Tibial nerve (tissue), 4 donors: Measurements from ENCODE around the gene LSAMP. TPM values are rescaled to one million over a fixed set of nuclear protein-coding genes. Genes with fewer than 3 reads are reported as not detected.
"Not testable (repeated sequence)": the region's sequence is repeated elsewhere in the genome, so short reads cannot be mapped to it uniquely, and the experiment has no call there.

ENCODE experiments used
- DNase-seq, 2 donors: peaks; one replicate each; pipeline ENCODE4 v3.0.0-alpha.2; 2019; ENCODE audit warnings: low spot score in 2 of 2
- H3K27ac ChIP-seq, 4 donors: fragments of 200-600 bp; sonication (generic) in 3 of 4; one replicate each; pipeline ENCODE4 v1.5.1; 2017 to 2019; ENCODE audit warnings: mild to moderate bottlenecking in 1 of 4
- H3K27me3 ChIP-seq, 2 donors: fragments of 200-600 bp; sonication (generic) in 1 of 2; one replicate each; pipeline versions ENCODE4 v1.5.1 to v1.6.0; 2017 to 2019
- H3K36me3 ChIP-seq, 3 donors: fragments of 200-600 bp; sonication (generic); one replicate each; pipeline ENCODE4 v1.5.1; 2018 to 2019
- H3K4me1 ChIP-seq, 4 donors: fragments of 200-600 bp; sonication (generic) in 3 of 4; one replicate each; pipeline ENCODE4 v1.5.1; 2017 to 2019
- H3K4me3 ChIP-seq, 4 donors: fragments of 200-600 bp; sonication (generic) in 3 of 4; one replicate each; pipeline ENCODE4 v1.5.1; 2017 to 2019; ENCODE audit warnings: mild to moderate bottlenecking in 1 of 4, moderate library complexity in 1 of 4
- H3K9me3 ChIP-seq, 4 donors: fragments of 200-600 bp; sonication (generic) in 3 of 4; one replicate each; pipeline ENCODE4 v1.5.1; 2017 to 2019
- EP300 ChIP-seq, 2 donors: sonication (generic); formaldehyde crosslinking; IDR thresholded peaks; one replicate each; pipeline ENCODE4 v1.6.1; 2017; ENCODE audit warnings: antibody characterized with exemption in 2 of 2, mild to moderate bottlenecking in 1 of 2
- POLR2A ChIP-seq, 2 donors: fragments of 450-650 bp; IDR thresholded peaks; one replicate each; pipeline ENCODE4 v1.6.1; 2017; ENCODE audit warnings: antibody characterized with exemption in 2 of 2, mild to moderate bottlenecking in 2 of 2, moderate library complexity in 2 of 2
- WGBS, 2 donors: methylation state at CpG; one replicate each; pipeline ENCODE4 v1.1.5; 2018; 5-methylcytosine and 5-hydroxymethylcytosine counted together
- total RNA-seq, 4 donors: library from RNA; depleted of rRNA; stranded (reverse); fragments of >200 nt; gene quantifications; one replicate each; pipeline ENCODE4 v1.1.0, GENCODE V29; 2016
- TF ChIP-seq, protein P1 (sequence below), 5 experiments: fragments of 200-600 bp in 3 of 5; fragments of 450-650 bp in 2 of 5; sonication (generic) in 3 of 5; IDR thresholded peaks; one replicate each; pipeline ENCODE4 v1.5.1; 2016 to 2019; ENCODE audit warnings: antibody characterized with exemption in 5 of 5, mild to moderate bottlenecking in 3 of 5, moderate library complexity in 2 of 5

Gene LSAMP
- total RNA-seq, 4 donors from 2014 or later: 3.6 to 6.1 (median 4.2) TPM

GRCh38 chr3:115800489-115801075 is 644.7 kb downstream of the LSAMP start:
- Histone ChIP-seq H3K36me3 (no peaks in the 10 kb centered on the region), H3K27me3 (no peaks in the 10 kb centered on the region), H3K4me3 (no peak overlapping the region), H3K4me1 (peaks cover 0 to 11% (median 4%) of the 10 kb centered on the region in 4 donors), H3K27ac (no peak overlapping the region), H3K9me3 (no peaks in the 10 kb centered on the region)
- 50 to 55% methylated on average over 4 of the region's 4 CpGs for WGBS, 2 donors
- no peak for DNase-seq
- TF ChIP-seq, protein P1, sequence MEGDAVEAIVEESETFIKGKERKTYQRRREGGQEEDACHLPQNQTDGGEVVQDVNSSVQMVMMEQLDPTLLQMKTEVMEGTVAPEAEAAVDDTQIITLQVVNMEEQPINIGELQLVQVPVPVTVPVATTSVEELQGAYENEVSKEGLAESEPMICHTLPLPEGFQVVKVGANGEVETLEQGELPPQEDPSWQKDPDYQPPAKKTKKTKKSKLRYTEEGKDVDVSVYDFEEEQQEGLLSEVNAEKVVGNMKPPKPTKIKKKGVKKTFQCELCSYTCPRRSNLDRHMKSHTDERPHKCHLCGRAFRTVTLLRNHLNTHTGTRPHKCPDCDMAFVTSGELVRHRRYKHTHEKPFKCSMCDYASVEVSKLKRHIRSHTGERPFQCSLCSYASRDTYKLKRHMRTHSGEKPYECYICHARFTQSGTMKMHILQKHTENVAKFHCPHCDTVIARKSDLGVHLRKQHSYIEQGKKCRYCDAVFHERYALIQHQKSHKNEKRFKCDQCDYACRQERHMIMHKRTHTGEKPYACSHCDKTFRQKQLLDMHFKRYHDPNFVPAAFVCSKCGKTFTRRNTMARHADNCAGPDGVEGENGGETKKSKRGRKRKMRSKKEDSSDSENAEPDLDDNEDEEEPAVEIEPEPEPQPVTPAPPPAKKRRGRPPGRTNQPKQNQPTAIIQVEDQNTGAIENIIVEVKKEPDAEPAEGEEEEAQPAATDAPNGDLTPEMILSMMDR (IDR thresholded peaks at IDR 0.05): no peak
- TF ChIP-seq POLR2A (IDR thresholded peaks at IDR 0.05): no peak
- TF ChIP-seq EP300 (IDR thresholded peaks at IDR 0.05): no peak

DNA sequence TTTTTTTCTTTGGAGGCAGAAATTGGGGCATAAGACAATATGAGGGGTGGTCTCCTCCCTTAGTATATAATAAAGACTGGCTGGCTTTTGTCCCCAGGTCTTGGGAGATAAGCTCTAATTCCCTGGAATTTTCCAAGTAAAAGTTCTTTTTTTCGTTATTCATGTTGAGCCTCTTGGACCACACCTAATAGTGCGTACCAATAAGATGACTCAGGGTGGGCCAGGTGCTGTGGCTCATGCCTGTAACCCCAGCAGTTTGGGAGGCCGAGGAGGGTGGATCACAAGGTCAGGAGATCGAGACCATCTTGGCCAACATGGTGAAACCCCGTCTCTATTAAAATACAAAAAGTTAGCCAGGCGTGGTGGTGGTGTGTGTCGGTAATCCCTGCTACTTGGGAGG is 645.2 kb downstream of the LSAMP start:
- not testable (repeated sequence) for H3K27ac ChIP-seq, DNase-seq, H3K27me3 ChIP-seq, H3K36me3 ChIP-seq, H3K4me3 ChIP-seq, H3K9me3 ChIP-seq
- 91 to 94% methylated on average over 7 of the region's 7 CpGs for WGBS, 2 donors
- H3K4me1 ChIP-seq: peaks cover 0 to 11% (median 4%) of the 10 kb centered on the region in 4 donors

- WGBS, 2 donors: 38 to 55% methylated on average over 6 of the region's 6 CpGs
- Histone ChIP-seq H3K27me3 (no peaks in the 10 kb centered on the region), H3K4me1 (no peaks in the 10 kb centered on the region), H3K4me3 (no peak overlapping the region), H3K27ac (no peak overlapping the region), H3K36me3 (no peaks in the 10 kb centered on the region), H3K9me3 (no peaks in the 10 kb centered on the region)
- TF ChIP-seq, protein P1 (IDR thresholded peaks at IDR 0.05): no peak
- TF ChIP-seq POLR2A (IDR thresholded peaks at IDR 0.05) (no peak), EP300 (IDR thresholded peaks at IDR 0.05) (no peak)
- DNase-seq: no peak
Observed at GRCh38 chr3:115792206-115792955, 652.9 kb downstream of the LSAMP start.

DNA sequence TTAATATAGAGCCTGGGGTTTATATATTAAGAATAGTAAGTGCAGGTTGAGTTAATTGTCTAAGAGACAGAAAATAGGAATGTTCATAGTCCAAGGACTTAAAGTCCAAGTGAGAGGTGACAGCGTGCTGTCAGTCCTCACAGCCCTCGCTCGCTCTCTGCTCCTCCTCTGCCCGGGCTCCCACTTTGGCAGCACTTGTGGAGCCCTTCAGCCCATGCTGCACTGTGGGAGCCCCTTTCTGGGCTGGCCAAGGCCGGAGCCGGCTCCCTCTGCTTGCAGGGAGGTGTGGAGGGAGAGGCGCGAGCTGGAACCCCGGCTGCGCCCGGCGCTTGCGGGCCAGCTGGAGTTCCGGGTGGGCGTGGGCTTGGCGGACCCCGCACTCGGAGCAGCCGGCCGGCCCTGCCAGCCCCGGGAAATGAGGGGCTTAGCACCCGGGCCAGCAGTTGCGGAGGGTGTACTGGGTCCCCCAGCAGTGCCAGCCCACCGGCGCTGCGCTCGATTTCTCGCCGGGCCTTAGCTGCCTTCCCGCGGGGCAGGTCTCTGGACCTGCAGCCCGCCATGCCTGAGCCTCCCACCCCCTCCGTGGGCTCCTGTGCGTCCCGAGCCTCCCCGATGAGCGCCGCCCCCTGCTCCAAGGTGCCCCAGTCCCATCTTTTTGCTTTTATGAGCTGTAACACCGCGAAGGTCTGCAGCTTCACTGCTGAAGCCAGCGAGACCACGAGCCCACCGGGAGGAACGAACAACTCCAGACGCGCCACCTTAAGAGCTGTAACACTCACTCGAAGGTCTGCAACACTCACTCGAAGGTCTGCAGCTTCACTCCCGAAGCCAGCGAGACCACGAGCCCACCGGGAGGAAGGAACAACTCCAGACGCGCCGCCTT is 653.8 kb downstream of the LSAMP start:
- not testable (repeated sequence) for H3K27ac ChIP-seq, H3K36me3 ChIP-seq, H3K4me3 ChIP-seq, H3K4me1 ChIP-seq, DNase-seq, H3K27me3 ChIP-seq, H3K9me3 ChIP-seq
- WGBS, 2 donors: 83 to 84% methylated on average over 35 to 43 of the region's 55 CpGs

DNA sequence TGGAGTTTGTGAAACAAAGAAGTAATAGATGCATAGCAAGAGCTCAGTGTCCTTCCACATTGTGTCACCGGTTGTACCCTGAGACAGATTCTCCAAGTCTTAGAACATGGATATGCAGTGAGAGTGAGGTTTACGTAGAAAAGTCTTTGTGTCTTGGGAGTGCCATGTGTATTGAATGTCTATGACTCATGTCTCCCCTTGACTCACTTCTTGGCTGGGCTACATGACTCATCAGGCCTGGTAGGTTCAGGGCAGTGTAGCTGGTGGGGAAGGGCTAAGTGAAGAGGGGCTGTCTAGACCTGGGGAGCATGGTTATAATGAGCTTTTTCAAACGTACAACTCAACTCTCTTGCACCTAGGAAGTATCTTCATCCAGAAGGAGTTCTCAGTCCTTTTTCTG is 654.5 kb downstream of the LSAMP start:
- H3K9me3 ChIP-seq: no peaks in the 10 kb centered on the region
- H3K27ac ChIP-seq: no peak overlapping the region
- no peaks in the 10 kb centered on the region for H3K36me3 ChIP-seq
- TF ChIP-seq EP300 (IDR thresholded peaks at IDR 0.05) (no peak), POLR2A (IDR thresholded peaks at IDR 0.05) (no peak)
- TF ChIP-seq, protein P1 (IDR thresholded peaks at IDR 0.05): no peak
- H3K4me1 ChIP-seq: peaks cover 0 to 3% (median under 1%) of the 10 kb centered on the region in 4 donors
- H3K4me3 ChIP-seq: no peak overlapping the region
- WGBS, 2 donors: 53 to 55% methylated on average over 3 of the region's 3 CpGs
- no peak for DNase-seq
- no peaks in the 10 kb centered on the region for H3K27me3 ChIP-seq

DNA sequence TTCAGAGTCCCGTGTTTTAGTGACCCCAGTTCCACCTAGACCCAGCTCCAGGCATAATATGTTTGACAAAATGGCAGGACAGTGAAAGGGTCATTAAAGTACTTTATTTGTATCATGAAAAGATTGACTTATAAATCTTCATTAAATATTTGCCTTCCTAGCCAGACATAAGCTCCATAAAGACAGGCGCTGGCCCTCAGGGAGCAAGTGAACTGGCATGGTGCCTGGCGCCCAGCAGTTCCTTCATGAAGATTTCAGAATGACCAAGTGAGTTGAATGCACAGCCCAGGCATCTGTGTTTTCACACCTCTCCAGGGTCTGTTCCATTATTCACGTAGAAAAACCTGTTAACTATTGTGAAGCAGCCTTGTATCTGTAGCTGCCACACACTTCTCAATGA is 655.8 kb downstream of the LSAMP start:
- no peak overlapping the region for H3K4me3 ChIP-seq
- no peak for TF ChIP-seq POLR2A (IDR thresholded peaks at IDR 0.05)
- TF ChIP-seq, protein P1 (IDR thresholded peaks at IDR 0.05): no peak
- TF ChIP-seq EP300 (IDR thresholded peaks at IDR 0.05): no peak
- no peaks in the 10 kb centered on the region for H3K36me3 ChIP-seq
- peaks cover 0 to 15% (median 3%) of the 10 kb centered on the region in 4 donors for H3K4me1 ChIP-seq
- H3K9me3 ChIP-seq: no peaks in the 10 kb centered on the region
- H3K27ac ChIP-seq: no peak overlapping the region
- WGBS, 2 donors: 86 to 87% methylated on average over 4 of the region's 4 CpGs
- H3K27me3 ChIP-seq: no peaks in the 10 kb centered on the region
- DNase-seq: no peak
